ENCODE measurements around the gene NR5A1.

DNA sequence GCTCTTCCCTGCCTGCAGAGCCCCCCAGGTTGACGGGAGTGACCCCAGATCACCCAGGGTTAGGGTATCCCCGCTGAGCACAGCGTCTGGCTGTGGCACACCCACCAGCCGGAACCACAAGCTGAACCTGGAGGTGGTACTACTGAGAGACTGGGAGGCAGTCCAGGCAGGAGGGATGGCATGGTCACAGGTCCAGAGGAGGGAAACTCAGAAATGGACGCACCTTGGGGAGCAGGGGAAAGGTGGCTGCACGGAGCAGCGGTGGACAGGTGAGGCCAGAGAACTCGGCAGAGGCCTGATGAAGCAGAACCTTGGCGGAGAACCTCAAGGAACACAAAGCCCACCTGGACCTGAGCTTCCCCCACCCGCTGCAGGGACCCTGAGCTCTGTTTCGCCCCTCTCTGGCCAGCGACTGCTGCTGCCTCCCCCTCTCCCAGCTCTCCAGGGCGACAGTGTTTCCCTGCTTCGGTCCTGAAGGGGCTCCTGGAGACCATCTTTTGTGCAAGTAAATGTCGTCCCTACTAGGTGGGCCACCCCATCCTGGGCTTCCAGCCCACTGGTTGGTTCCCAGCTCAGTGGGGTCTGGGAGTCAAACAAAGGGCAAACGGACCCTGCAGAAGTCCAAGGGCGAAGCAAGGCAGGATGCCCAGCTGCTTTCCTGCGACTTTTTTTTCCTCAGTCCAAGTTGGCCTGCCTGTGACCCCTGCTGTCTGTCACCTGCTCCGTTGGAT lies 56.1 kb downstream of the NR5A1 start:
- TF ChIP-seq POLR2A (IDR thresholded peaks at IDR 0.05), result no peak
- TF ChIP-seq, protein P1, sequence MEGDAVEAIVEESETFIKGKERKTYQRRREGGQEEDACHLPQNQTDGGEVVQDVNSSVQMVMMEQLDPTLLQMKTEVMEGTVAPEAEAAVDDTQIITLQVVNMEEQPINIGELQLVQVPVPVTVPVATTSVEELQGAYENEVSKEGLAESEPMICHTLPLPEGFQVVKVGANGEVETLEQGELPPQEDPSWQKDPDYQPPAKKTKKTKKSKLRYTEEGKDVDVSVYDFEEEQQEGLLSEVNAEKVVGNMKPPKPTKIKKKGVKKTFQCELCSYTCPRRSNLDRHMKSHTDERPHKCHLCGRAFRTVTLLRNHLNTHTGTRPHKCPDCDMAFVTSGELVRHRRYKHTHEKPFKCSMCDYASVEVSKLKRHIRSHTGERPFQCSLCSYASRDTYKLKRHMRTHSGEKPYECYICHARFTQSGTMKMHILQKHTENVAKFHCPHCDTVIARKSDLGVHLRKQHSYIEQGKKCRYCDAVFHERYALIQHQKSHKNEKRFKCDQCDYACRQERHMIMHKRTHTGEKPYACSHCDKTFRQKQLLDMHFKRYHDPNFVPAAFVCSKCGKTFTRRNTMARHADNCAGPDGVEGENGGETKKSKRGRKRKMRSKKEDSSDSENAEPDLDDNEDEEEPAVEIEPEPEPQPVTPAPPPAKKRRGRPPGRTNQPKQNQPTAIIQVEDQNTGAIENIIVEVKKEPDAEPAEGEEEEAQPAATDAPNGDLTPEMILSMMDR (IDR thresholded peaks at IDR 0.05), result no peak

All from thyroid gland (tissue), 4 donors.